Loucy (cell line): ENCODE results near the gene SYPL1.

Source experiments
- EZH2phosphoT487 ChIP-seq: fragments of 200-600 bp; IDR thresholded peaks from 2 replicates; pipeline ENCODE4 v1.6.1; 2018; ENCODE audit warnings: antibody characterized with exemption, mild to moderate bottlenecking, moderate library complexity, borderline replicate concordance
- TF ChIP-seq, protein P1 (sequence below): fragments of 200-600 bp; sonication (generic); conservative IDR thresholded peaks from 2 replicates; pipeline ENCODE4 v1.5.1; 2014; ENCODE audit warnings: mild to moderate bottlenecking, antibody characterized with exemption, low read length

DNA sequence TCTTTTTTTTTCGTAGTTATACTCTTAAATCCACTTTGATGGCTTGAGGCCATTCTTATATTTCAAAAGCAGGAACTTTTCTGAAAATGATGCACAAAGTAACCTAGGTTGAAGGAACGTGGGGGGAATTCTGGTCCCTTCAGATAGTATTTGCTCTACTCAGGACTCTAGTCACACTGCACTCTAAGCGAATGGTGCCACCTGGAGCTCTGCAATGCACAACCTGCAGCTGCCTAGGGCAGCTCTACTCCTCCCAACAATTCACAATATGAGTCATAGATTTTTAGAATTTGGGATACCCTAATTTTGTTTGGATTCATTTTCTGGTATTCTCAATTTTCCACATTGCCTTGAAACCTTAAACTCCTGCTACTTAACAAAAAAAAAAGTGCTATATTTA is 17.3 kb downstream of the SYPL1 start:
- TF ChIP-seq, protein P1, sequence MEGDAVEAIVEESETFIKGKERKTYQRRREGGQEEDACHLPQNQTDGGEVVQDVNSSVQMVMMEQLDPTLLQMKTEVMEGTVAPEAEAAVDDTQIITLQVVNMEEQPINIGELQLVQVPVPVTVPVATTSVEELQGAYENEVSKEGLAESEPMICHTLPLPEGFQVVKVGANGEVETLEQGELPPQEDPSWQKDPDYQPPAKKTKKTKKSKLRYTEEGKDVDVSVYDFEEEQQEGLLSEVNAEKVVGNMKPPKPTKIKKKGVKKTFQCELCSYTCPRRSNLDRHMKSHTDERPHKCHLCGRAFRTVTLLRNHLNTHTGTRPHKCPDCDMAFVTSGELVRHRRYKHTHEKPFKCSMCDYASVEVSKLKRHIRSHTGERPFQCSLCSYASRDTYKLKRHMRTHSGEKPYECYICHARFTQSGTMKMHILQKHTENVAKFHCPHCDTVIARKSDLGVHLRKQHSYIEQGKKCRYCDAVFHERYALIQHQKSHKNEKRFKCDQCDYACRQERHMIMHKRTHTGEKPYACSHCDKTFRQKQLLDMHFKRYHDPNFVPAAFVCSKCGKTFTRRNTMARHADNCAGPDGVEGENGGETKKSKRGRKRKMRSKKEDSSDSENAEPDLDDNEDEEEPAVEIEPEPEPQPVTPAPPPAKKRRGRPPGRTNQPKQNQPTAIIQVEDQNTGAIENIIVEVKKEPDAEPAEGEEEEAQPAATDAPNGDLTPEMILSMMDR = peak; percentile 46
- no peak for TF ChIP-seq EZH2phosphoT487
